ENCODE results near the gene C2orf49.
A peak's percentile ranks its signal among the peaks of the same experiment; 100 is the strongest.
"Not testable (repeated sequence)": the region's sequence is repeated elsewhere in the genome, so short reads cannot be mapped to it uniquely, and the experiment has no call there.

The C2orf49 gene

DNA sequence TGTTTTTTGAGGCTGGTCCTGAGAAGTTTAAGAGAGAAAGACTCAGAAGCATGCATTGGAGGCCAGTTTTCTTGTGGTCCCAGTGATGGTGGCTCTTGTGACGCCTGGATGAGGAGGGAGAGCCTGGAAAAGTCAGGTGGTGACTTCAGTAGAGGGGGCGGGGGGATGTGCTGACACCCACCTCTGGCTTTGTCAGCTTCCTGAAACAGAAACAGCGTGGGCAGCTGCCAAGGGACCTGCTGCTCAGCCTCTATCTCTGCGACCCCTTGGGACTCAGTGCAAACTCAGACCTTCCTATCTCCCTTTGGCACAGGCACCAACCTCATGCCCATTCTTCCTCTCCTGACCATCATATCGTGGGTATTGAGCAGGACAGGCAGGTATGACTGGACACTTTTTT, 14.2 kb upstream of the C2orf49 start:
- Histone ChIP-seq H3K36me3 (ENCODE audit: insufficient read depth, low read depth, low read length) (0 out of 2 replicates have a peak, but pooled peaks cover 4% of the 10 kb centered on the region), H3K9me3 (ENCODE audit: insufficient read depth, low read depth, low read length) (no peaks in the 10 kb centered on the region), H3K4me3 (ENCODE audit: low read length) (no peak overlapping the region), H3K9ac (ENCODE audit: low read depth, low read length) (no peak overlapping the region), H3K27ac (ENCODE audit: low read length) (no peak overlapping the region), H3K4me1 (ENCODE audit: insufficient read depth, low read length) (peaks cover 11% of the 10 kb centered on the region), H3K27me3 (ENCODE audit: insufficient read depth, low read length) (no peaks in the 10 kb centered on the region)

GRCh38 chr2:105324101-105324500, 13.2 kb upstream of the C2orf49 start:
- Histone ChIP-seq H3K9ac (ENCODE audit: low read depth, low read length) (no peak overlapping the region), H3K9me3 (ENCODE audit: insufficient read depth, low read depth, low read length) (no peaks in the 10 kb centered on the region), H3K36me3 (ENCODE audit: insufficient read depth, low read depth, low read length) (0 out of 2 replicates have a peak, but pooled peaks cover 4% of the 10 kb centered on the region), H3K4me1 (ENCODE audit: insufficient read depth, low read length) (peaks cover 11% of the 10 kb centered on the region), H3K4me3 (ENCODE audit: low read length) (no peak overlapping the region), H3K27ac (ENCODE audit: low read length) (no peak overlapping the region), H3K27me3 (ENCODE audit: insufficient read depth, low read length) (no peaks in the 10 kb centered on the region)

- Histone ChIP-seq H3K9me3 (ENCODE audit: insufficient read depth, low read depth, low read length) (no peaks in the 10 kb centered on the region), H3K36me3 (ENCODE audit: insufficient read depth, low read depth, low read length) (0 out of 2 replicates have a peak, but pooled peaks cover 4% of the 10 kb centered on the region)
Observed at GRCh38 chr2:105324732-105325131, 12.6 kb upstream of the C2orf49 start.

GRCh38 chr2:105325389-105325963, 11.9 kb upstream of the C2orf49 start:
- Histone ChIP-seq H3K36me3 (ENCODE audit: insufficient read depth, low read depth, low read length) (0 out of 2 replicates have a peak, but pooled peaks cover 4% of the 10 kb centered on the region), H3K9me3 (ENCODE audit: insufficient read depth, low read depth, low read length) (no peaks in the 10 kb centered on the region), H3K27ac (ENCODE audit: low read length) (no peak overlapping the region), H3K9ac (ENCODE audit: low read depth, low read length) (no peak overlapping the region), H3K4me1 (ENCODE audit: insufficient read depth, low read length) (peaks cover 11% of the 10 kb centered on the region), H3K27me3 (ENCODE audit: insufficient read depth, low read length) (peaks cover 3% of the 10 kb centered on the region; the same call in 1 of the 2 replicates), H3K4me3 (ENCODE audit: low read length) (no peak overlapping the region)

More at GRCh38 chr2:105324732-105325131, 12.6 kb upstream of the C2orf49 start:
- Histone ChIP-seq H3K4me1 (ENCODE audit: insufficient read depth, low read length) (peaks cover 11% of the 10 kb centered on the region), H3K27me3 (ENCODE audit: insufficient read depth, low read length) (no peaks in the 10 kb centered on the region), H3K27ac (ENCODE audit: low read length) (no peak overlapping the region), H3K4me3 (ENCODE audit: low read length) (no peak overlapping the region), H3K9ac (ENCODE audit: low read depth, low read length) (0 out of 2 replicates have a peak overlapping the region, but pooled peaks have one; percentile 4)

- not testable (repeated sequence) for H3K9ac ChIP-seq (ENCODE audit: low read depth, low read length); H3K27me3 ChIP-seq (ENCODE audit: insufficient read depth, low read length); H3K4me3 ChIP-seq (ENCODE audit: low read length); H3K9me3 ChIP-seq (ENCODE audit: insufficient read depth, low read depth, low read length); H3K27ac ChIP-seq (ENCODE audit: low read length); H3K36me3 ChIP-seq (ENCODE audit: insufficient read depth, low read depth, low read length)
- H3K4me1 ChIP-seq (ENCODE audit: insufficient read depth, low read length), result peaks cover 11% of the 10 kb centered on the region
Observed at GRCh38 chr2:105327271-105327670, 10.1 kb upstream of the C2orf49 start.

DNA sequence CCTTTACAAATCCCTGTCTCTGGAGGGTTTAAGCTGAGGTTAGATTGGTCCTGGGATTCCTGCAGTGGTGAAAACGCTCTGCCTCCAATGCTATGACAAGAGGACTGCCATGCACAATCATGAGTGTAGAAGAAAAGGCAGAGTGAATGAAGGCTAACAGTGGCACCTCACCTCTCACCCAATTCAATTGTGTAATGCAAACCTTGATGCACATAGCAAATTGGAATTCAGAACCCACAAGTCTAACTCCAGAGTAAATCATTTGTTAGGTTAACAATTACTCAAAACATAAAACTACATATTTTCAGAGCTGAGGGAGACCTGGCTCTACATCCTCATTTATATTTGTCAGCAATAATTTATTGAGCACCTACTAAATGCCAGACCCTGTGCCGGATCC, 9.7 kb upstream of the C2orf49 start:
- no peak overlapping the region for H3K9ac ChIP-seq (ENCODE audit: low read depth, low read length)
- no peak overlapping the region for H3K27ac ChIP-seq (ENCODE audit: low read length)
- H3K9me3 ChIP-seq (ENCODE audit: insufficient read depth, low read depth, low read length), result no peaks in the 10 kb centered on the region
- peaks cover 11% of the 10 kb centered on the region for H3K4me1 ChIP-seq (ENCODE audit: insufficient read depth, low read length)
- no peak overlapping the region for H3K4me3 ChIP-seq (ENCODE audit: low read length)
- 0 out of 2 replicates have a peak, but pooled peaks cover under 1% of the 10 kb centered on the region for H3K36me3 ChIP-seq (ENCODE audit: insufficient read depth, low read depth, low read length)
- H3K27me3 ChIP-seq (ENCODE audit: insufficient read depth, low read length), result peaks cover 10% of the 10 kb centered on the region

DNA sequence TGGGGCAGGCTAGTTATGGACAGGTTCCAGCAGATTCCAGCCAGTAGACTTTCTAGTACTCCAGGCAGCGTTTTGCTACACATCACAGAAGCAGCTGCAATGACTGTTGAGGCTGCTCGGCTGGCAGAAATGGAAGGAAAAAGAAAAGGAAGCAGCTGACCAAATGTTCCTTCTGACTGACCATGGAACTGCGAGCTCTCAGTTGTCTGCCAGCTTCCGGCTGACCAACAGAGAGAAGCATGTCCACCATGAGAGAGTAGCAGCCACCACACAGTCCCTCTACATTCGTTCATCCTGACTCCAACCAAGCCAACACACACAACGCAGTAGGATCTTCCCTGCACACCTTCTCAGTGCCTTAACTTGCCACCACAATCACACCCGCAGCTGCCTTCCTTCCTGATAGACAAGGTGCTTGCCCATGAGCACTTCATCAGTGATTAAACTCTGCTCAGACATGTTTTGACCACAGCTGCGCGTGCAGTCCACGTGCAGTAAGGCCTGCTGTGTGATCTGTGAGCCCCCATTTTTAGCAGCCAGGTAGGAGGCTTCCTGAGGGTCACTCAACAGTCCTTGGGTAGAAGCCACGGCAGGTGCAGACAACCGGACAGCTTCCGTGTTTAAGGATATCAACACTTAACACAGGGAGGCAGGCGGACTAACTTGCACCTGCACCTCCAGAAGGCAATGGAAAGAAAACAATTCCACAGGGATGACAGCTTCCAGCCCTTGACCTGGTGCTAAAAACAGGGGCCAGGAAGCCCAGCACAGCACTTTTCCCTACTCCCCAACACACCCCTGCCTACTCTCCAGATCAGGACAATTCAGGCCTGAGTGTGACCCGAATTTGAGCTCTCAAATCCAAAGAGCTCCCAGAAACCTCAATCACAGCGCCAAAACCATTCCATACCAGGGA, 8.8 kb upstream of the C2orf49 start:
- H3K4me1 ChIP-seq (ENCODE audit: insufficient read depth, low read length), result peaks cover 11% of the 10 kb centered on the region
- peak overlapping the region; percentile 76; the same call in 1 of the 2 replicates for H3K9ac ChIP-seq (ENCODE audit: low read depth, low read length)

DNA sequence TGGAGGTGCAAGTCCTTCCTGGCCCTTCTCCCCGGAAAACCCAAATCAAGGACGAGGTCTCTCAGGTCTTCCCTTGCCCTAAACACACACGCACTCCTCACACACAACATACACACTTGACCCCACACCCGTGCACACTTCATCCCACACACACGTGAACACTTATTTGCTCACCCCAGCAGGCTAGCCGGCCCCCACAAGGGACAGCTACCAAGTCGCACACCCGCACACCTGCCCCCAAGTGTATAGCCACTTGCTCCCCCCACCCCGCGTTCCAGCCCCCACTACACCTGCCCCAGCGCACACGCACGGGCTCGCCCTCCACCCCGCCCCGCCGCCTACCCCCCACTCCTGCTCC, 8.2 kb upstream of the C2orf49 start:
- peak overlapping the region; percentile 76; the same call in 1 of the 2 replicates for H3K9ac ChIP-seq (ENCODE audit: low read depth, low read length)
- peaks cover 4% of the 10 kb centered on the region for H3K36me3 ChIP-seq (ENCODE audit: insufficient read depth, low read depth, low read length)
- H3K4me3 ChIP-seq (ENCODE audit: low read length), result peak overlapping the region; percentile 85
- no peaks in the 10 kb centered on the region for H3K9me3 ChIP-seq (ENCODE audit: insufficient read depth, low read depth, low read length)
- peaks cover 10% of the 10 kb centered on the region for H3K27me3 ChIP-seq (ENCODE audit: insufficient read depth, low read length)
- H3K27ac ChIP-seq (ENCODE audit: low read length), result no peak overlapping the region
- peaks cover 11% of the 10 kb centered on the region for H3K4me1 ChIP-seq (ENCODE audit: insufficient read depth, low read length)

More for the DNA sequence above, 8.8 kb upstream of the C2orf49 start:
- H3K9me3 ChIP-seq (ENCODE audit: insufficient read depth, low read depth, low read length), result no peaks in the 10 kb centered on the region
- peaks cover 10% of the 10 kb centered on the region for H3K27me3 ChIP-seq (ENCODE audit: insufficient read depth, low read length)
- peak overlapping the region; percentile 85 for H3K4me3 ChIP-seq (ENCODE audit: low read length)
- H3K36me3 ChIP-seq (ENCODE audit: insufficient read depth, low read depth, low read length), result no peaks in the 10 kb centered on the region
- H3K27ac ChIP-seq (ENCODE audit: low read length), result no peak overlapping the region

- H3K36me3 ChIP-seq (ENCODE audit: insufficient read depth, low read depth, low read length), result peaks cover 11% of the 10 kb centered on the region
- H3K27ac ChIP-seq (ENCODE audit: low read length), result peak within 1 kb of the TSS; percentile 71
- no peaks in the 10 kb centered on the region for H3K9me3 ChIP-seq (ENCODE audit: insufficient read depth, low read depth, low read length)
- peak within 1 kb of the TSS; percentile 82; the same call in 1 of the 2 replicates for H3K9ac ChIP-seq (ENCODE audit: low read depth, low read length)
- H3K4me1 ChIP-seq (ENCODE audit: insufficient read depth, low read length), result peaks cover 9% of the 10 kb centered on the region
- peaks cover 10% of the 10 kb centered on the region for H3K27me3 ChIP-seq (ENCODE audit: insufficient read depth, low read length)
- H3K4me3 ChIP-seq (ENCODE audit: low read length), result peak within 1 kb of the TSS; percentile 85
Observed at GRCh38 chr2:105329561-105330495, 7.5 kb upstream of the C2orf49 start, which contains the start of gene TGFBRAP1. Gene TGFBRAP1, minus strand, starts transcription at chr2:105329735. Its CDS starts 21,434 bp downstream, at chr2:105308301.

DNA sequence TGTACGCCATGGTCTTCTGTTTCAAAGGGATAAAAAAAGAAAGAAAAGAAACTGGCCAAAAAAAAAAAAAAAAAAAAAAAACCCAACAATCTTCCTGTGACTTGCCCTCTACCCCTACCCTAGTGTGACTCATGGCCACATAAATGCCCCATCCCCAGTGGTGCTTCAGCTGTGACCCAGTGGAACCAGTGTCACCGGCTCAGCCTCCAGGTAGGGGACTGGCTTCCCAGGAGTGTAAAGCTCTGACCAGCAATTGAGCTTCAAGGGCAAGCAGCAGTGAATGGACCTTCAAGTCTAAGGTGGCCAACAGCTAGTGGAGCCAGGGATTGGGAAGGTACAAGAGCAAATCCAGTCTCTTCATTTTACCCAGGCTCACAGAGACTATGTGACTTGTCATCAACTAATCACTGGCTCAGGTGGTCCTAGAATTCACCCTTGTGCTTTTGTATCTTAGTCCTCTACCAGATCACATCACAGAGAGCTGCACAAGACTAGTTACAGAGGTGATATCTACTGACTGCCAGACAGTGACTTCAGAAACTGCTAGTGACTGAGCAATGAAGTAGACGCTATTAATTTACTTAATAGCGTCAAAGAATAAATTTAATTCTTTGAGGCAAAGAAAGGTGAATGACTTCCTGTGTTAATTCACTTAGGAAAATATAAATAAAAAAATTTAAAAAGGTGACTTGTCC, 6.5 kb upstream of the C2orf49 start:
- H3K27ac ChIP-seq (ENCODE audit: low read length), result no peak overlapping the region
- no peak overlapping the region for H3K9ac ChIP-seq (ENCODE audit: low read depth, low read length)
- H3K9me3 ChIP-seq (ENCODE audit: insufficient read depth, low read depth, low read length), result no peaks in the 10 kb centered on the region
- H3K4me1 ChIP-seq (ENCODE audit: insufficient read depth, low read length), result no peaks in the 10 kb centered on the region; the same call in 1 of the 2 replicates
- H3K4me3 ChIP-seq (ENCODE audit: low read length), result no peak overlapping the region
- peaks cover 10% of the 10 kb centered on the region for H3K27me3 ChIP-seq (ENCODE audit: insufficient read depth, low read length)
- peaks cover 11% of the 10 kb centered on the region for H3K36me3 ChIP-seq (ENCODE audit: insufficient read depth, low read depth, low read length)

Measured in iPS-20b (cell line).